H9 (cell line): Measurements from ENCODE around the gene LNP1. TPM values are rescaled to one million over a fixed set of nuclear protein-coding genes. Genes with fewer than 3 reads are reported as not detected.

ENCODE experiments used
- DNase-seq: peaks from one replicate; pipeline ENCODE4 v3.0.0-alpha.2; 2017
- H2AFZ ChIP-seq: one replicate; pipeline ENCODE4 v1.6.1; 2013; ENCODE audit warnings: mild to moderate bottlenecking, low read length, control low read depth, moderate library complexity
- H2AK5ac ChIP-seq: 2 replicates; pipeline ENCODE4 v1.6.1; 2013; ENCODE audit warnings: low read length, control low read depth, mixed read lengths; ENCODE audit not compliant: insufficient read length
- H2BK120ac ChIP-seq: one replicate; pipeline ENCODE4 v1.6.1; 2013; ENCODE audit warnings: low read depth, mild to moderate bottlenecking, low read length, control low read depth, inconsistent platforms; ENCODE audit not compliant: poor library complexity, severe bottlenecking
- H2BK12ac ChIP-seq: 2 replicates; pipeline ENCODE4 v1.6.1; 2013; ENCODE audit warnings: low read length, control low read depth, mixed read lengths, low read depth; ENCODE audit not compliant: insufficient read length
- H2BK15ac ChIP-seq: 2 replicates; pipeline ENCODE4 v1.6.1; 2013; ENCODE audit warnings: low read depth, low read length, control low read depth
- H2BK20ac ChIP-seq: one replicate; pipeline ENCODE4 v1.6.1; 2013; ENCODE audit warnings: low read depth, mild to moderate bottlenecking, low read length, control low read depth, inconsistent platforms; ENCODE audit not compliant: poor library complexity, severe bottlenecking
- H2BK5ac ChIP-seq: 2 replicates; pipeline ENCODE4 v1.6.1; 2013; ENCODE audit warnings: low read length, control low read depth, mixed read lengths; ENCODE audit not compliant: insufficient read length
- H3K14ac ChIP-seq: 2 replicates; pipeline ENCODE4 v1.6.1; 2013; ENCODE audit warnings: low read length, control low read depth; ENCODE audit not compliant: insufficient read depth
- H3K18ac ChIP-seq: 2 replicates; pipeline ENCODE4 v1.6.1; 2013; ENCODE audit warnings: low read depth, mild to moderate bottlenecking, mixed read lengths, low read length, control low read depth; ENCODE audit not compliant: insufficient read length
- H3K23ac ChIP-seq: 2 replicates; pipeline ENCODE4 v1.6.1; 2013; ENCODE audit warnings: low read length, control low read depth, mixed read lengths, low read depth; ENCODE audit not compliant: insufficient read length
- H3K23me2 ChIP-seq: 2 replicates; pipeline ENCODE4 v1.6.1; 2013; ENCODE audit warnings: low read depth, mild to moderate bottlenecking, mixed read lengths, low read length, control low read depth; ENCODE audit not compliant: insufficient read length, poor library complexity, severe bottlenecking
- H3K27ac ChIP-seq: 2 replicates; pipeline ENCODE4 v1.5.1; 2013; ENCODE audit warnings: low read length, control low read depth, mixed read lengths, low read depth; ENCODE audit not compliant: insufficient read length
- H3K27me3 ChIP-seq: 2 replicates; pipeline ENCODE4 v1.6.1; 2013; ENCODE audit warnings: low read length, control low read depth, inconsistent platforms; ENCODE audit not compliant: insufficient read depth
- H3K4ac ChIP-seq: 2 replicates; pipeline ENCODE4 v1.6.1; 2013; ENCODE audit warnings: low read depth, mild to moderate bottlenecking, control low read depth, inconsistent platforms, low read length, moderate library complexity
- H3K4me1 ChIP-seq: 2 replicates; pipeline ENCODE4 v1.6.1; 2013; ENCODE audit warnings: low read length, control low read depth, inconsistent platforms; ENCODE audit not compliant: insufficient read depth
- H3K4me2 ChIP-seq: 2 replicates; pipeline ENCODE4 v1.6.1; 2013; ENCODE audit warnings: low read length, control low read depth, mixed read lengths; ENCODE audit not compliant: insufficient read length, insufficient read depth
- H3K56ac ChIP-seq: 2 replicates; pipeline ENCODE4 v1.6.1; 2013; ENCODE audit warnings: low read depth, mild to moderate bottlenecking, mixed read lengths, low read length, control low read depth; ENCODE audit not compliant: insufficient read length
- H3K79me1 ChIP-seq: 2 replicates; pipeline ENCODE4 v1.6.1; 2013; ENCODE audit warnings: low read depth, mild to moderate bottlenecking, moderate library complexity, low read length, control low read depth, inconsistent platforms; ENCODE audit not compliant: insufficient read depth, poor library complexity, severe bottlenecking
- H3K79me2 ChIP-seq: 2 replicates; pipeline ENCODE4 v1.6.1; 2013; ENCODE audit warnings: low read length, control low read depth, inconsistent platforms; ENCODE audit not compliant: insufficient read depth
- H3K9ac ChIP-seq: 2 replicates; pipeline ENCODE4 v1.6.1; 2013; ENCODE audit warnings: low read length, control low read depth, mixed read lengths; ENCODE audit not compliant: insufficient read length; ENCODE audit errors: extremely low read depth
- H3K9me3 ChIP-seq: one replicate; pipeline ENCODE4 v1.6.1; 2013; ENCODE audit warnings: low read depth, low read length, inconsistent platforms; ENCODE audit not compliant: control insufficient read depth
- H3T11ph ChIP-seq: one replicate; pipeline ENCODE4 v1.6.1; 2013; ENCODE audit warnings: mild to moderate bottlenecking, low read length, control low read depth, inconsistent platforms
- H4K20me1 ChIP-seq: one replicate; pipeline ENCODE4 v1.6.1; 2013; ENCODE audit not compliant: control insufficient read depth, insufficient read length, insufficient read depth
- H4K5ac ChIP-seq: 2 replicates; pipeline ENCODE4 v1.6.1; 2013; ENCODE audit warnings: low read depth, mild to moderate bottlenecking, mixed read lengths, low read length, control low read depth; ENCODE audit not compliant: insufficient read length
- H4K8ac ChIP-seq: replicated peaks from 2 replicates; pipeline ENCODE4 v1.6.1; 2013; ENCODE audit warnings: low read length, control low read depth, mixed read lengths, low read depth; ENCODE audit not compliant: insufficient read length
- H4K91ac ChIP-seq: 2 replicates; pipeline ENCODE4 v1.6.1; 2013; ENCODE audit warnings: low read depth, mild to moderate bottlenecking, moderate library complexity, mixed read lengths, low read length, control low read depth; ENCODE audit not compliant: insufficient read length
- H3K27ac Mint-ChIP-seq, 3 experiments: 2 replicates in 2 of 3; 3 replicates in 1 of 3; pipeline ENCODE4 v1.8.0; 2020 to 2021; ENCODE audit warnings: mixed read lengths in 3 of 3, mild to moderate bottlenecking in 1 of 3, moderate library complexity in 1 of 3
- H3K27me3 Mint-ChIP-seq: 2 replicates; pipeline ENCODE4 v1.8.0; 2021; ENCODE audit warnings: low read depth, mild to moderate bottlenecking, moderate library complexity, mixed read lengths
- H3K36me3 Mint-ChIP-seq, 3 experiments: 2 replicates in 2 of 3; 3 replicates in 1 of 3; pipeline ENCODE4 v1.8.0; 2020 to 2021; ENCODE audit warnings: low read depth in 3 of 3, mixed read lengths in 3 of 3; ENCODE audit not compliant: insufficient read depth in 1 of 3
- H3K4me1 Mint-ChIP-seq, 2 experiments: 2 replicates each; pipeline ENCODE4 v1.8.0; 2020; ENCODE audit warnings: mixed read lengths in 2 of 2
- H3K4me3 Mint-ChIP-seq, 2 experiments: 2 replicates in 1 of 2; 3 replicates in 1 of 2; pipeline ENCODE4 v1.8.0; 2020 to 2021; ENCODE audit warnings: mild to moderate bottlenecking in 2 of 2, mixed read lengths in 2 of 2, moderate library complexity in 1 of 2
- H3K9me3 Mint-ChIP-seq, 2 experiments: 2 replicates in 1 of 2; 3 replicates in 1 of 2; pipeline ENCODE4 v1.8.0; 2020; ENCODE audit warnings: mild to moderate bottlenecking in 2 of 2, mixed read lengths in 2 of 2, moderate library complexity in 1 of 2
- CTCF ChIP-seq: fragments of 200-600 bp; sonication (generic); conservative IDR thresholded peaks from 3 replicates; pipeline ENCODE4 v1.8.0; 2021; ENCODE audit warnings: antibody characterized with exemption, mild to moderate bottlenecking
- WGBS: extraction: QIAGEN DNeasy Blood & Tissue Kit; methylation state at CpG from one replicate; pipeline ENCODE4 v1.1.7; 2013; ENCODE audit warnings: missing lambda C conversion rate, low lambda C conversion rate, mixed read lengths; ENCODE audit not compliant: insufficient read length; ENCODE audit errors: extremely low coverage; 5-methylcytosine and 5-hydroxymethylcytosine counted together
- total RNA-seq: library from RNA; stranded (reverse); gene quantifications from 2 replicates; pipeline ENCODE4 v1.2.1, GENCODE V29; 2021

The LNP1 gene
- total RNA-seq, 1 experiment from 2014 or later, result 4.1 TPM

- no peak overlapping the region for H3K27ac Mint-ChIP-seq
- Histone ChIP-seq H3K18ac (no peak overlapping the region), H3K79me1 (peaks cover 3% of the 10 kb centered on the region), H3K23me2 (peaks cover 6% of the 10 kb centered on the region), H4K5ac (no peak overlapping the region), H2AFZ (no peak overlapping the region), H4K91ac (no peak overlapping the region), H3K9me3 (no peaks in the 10 kb centered on the region), H4K8ac (no peak overlapping the region), H2BK120ac (no peak overlapping the region), H3K23ac (no peak overlapping the region), H2BK12ac (no peak overlapping the region), H3K27ac (no peak overlapping the region), H3K14ac (no peak overlapping the region), H2BK5ac (no peak overlapping the region), H4K20me1 (no peaks in the 10 kb centered on the region), H3K4me2 (no peak overlapping the region), H3K56ac (no peak overlapping the region), H3K79me2 (peaks cover 34% of the 10 kb centered on the region; the same call in 1 of the 2 replicates), H3K9ac (no peak overlapping the region), H2BK20ac (no peak overlapping the region), H2AK5ac (no peak overlapping the region), H3K27me3 (no peaks in the 10 kb centered on the region), H2BK15ac (no peak overlapping the region), H3K4me1 (0 out of 2 replicates have a peak, but pooled peaks cover 2% of the 10 kb centered on the region), H3K4ac (no peak overlapping the region), H3T11ph (no peak overlapping the region)
- H3K4me1 Mint-ChIP-seq, result peaks cover 20 to 28% of the 10 kb centered on the region in 2 experiments
- DNase-seq, result no peak
- no CpG with 5 or more reads among the region's 2 CpGs for WGBS
- peaks cover 0 to 17% (median 4%) of the 10 kb centered on the region in 3 experiments; a peak in 4 of 7 replicates for H3K36me3 Mint-ChIP-seq
- no peak for TF ChIP-seq CTCF
- H3K9me3 Mint-ChIP-seq, result no peaks in the 10 kb centered on the region
- H3K27me3 Mint-ChIP-seq, result peaks cover 4% of the 10 kb centered on the region
- H3K4me3 Mint-ChIP-seq, result no peak overlapping the region
Observed at GRCh38 chr3:100396967-100397366, 4.4 kb upstream of the LNP1 start.
